Activated CD4-positive, alpha-beta memory T cell treated with anti-CD3 and anti-CD28 coated beads, Interleukin-2, amount 10 ng/mL, durations not matched to agents 7 days and 5 days (primary cell): ENCODE results near the gene IKZF3. TPM values are rescaled to one million over a fixed set of nuclear protein-coding genes. Genes with fewer than 3 reads are reported as not detected.
"Not testable (repeated sequence)": the region's sequence is repeated elsewhere in the genome, so short reads cannot be mapped to it uniquely, and the experiment has no call there.

Experiments
- CTCF ChIA-PET: fragments of 350-600 bp; sonication (Branson Sonifier 250); formaldehyde crosslinking; loops from one replicate; lab custom pipeline; 2021; ENCODE audit warnings: antibody characterized with exemption, inconsistent platforms; lab: Charles Lee
- POLR2A ChIA-PET: fragments of 350-600 bp; sonication (Branson Sonifier 250); formaldehyde crosslinking; loops from one replicate; lab custom pipeline; 2021; ENCODE audit warnings: antibody characterized with exemption; lab: Charles Lee
- DNase-seq: peaks from one replicate; pipeline ENCODE4 v3.0.0-alpha.2; 2020
- H3K27ac Mint-ChIP-seq: one replicate; pipeline ENCODE4 v1.8.0; 2021; ENCODE audit warnings: mild to moderate bottlenecking, mixed read lengths
- H3K27me3 Mint-ChIP-seq: one replicate; pipeline ENCODE4 v1.8.0; 2021; ENCODE audit warnings: mixed read lengths
- H3K36me3 Mint-ChIP-seq: one replicate; pipeline ENCODE4 v1.8.0; 2021; ENCODE audit warnings: low read depth, mixed read lengths
- H3K4me1 Mint-ChIP-seq: one replicate; pipeline ENCODE4 v1.8.0; 2021; ENCODE audit warnings: mixed read lengths
- H3K4me3 Mint-ChIP-seq: one replicate; pipeline ENCODE4 v1.8.0; 2021; ENCODE audit warnings: mild to moderate bottlenecking, mixed read lengths
- H3K9me3 Mint-ChIP-seq: one replicate; pipeline ENCODE4 v1.8.0; 2021; ENCODE audit warnings: mixed read lengths
- total RNA-seq, 2 experiments: library from RNA; stranded (reverse); gene quantifications; one replicate each; pipeline ENCODE4 v1.2.3, GENCODE V29; 2021

IKZF3 gene
- total RNA-seq, 2 experiments from 2014 or later, result 37.9 to 38.2 TPM

DNA sequence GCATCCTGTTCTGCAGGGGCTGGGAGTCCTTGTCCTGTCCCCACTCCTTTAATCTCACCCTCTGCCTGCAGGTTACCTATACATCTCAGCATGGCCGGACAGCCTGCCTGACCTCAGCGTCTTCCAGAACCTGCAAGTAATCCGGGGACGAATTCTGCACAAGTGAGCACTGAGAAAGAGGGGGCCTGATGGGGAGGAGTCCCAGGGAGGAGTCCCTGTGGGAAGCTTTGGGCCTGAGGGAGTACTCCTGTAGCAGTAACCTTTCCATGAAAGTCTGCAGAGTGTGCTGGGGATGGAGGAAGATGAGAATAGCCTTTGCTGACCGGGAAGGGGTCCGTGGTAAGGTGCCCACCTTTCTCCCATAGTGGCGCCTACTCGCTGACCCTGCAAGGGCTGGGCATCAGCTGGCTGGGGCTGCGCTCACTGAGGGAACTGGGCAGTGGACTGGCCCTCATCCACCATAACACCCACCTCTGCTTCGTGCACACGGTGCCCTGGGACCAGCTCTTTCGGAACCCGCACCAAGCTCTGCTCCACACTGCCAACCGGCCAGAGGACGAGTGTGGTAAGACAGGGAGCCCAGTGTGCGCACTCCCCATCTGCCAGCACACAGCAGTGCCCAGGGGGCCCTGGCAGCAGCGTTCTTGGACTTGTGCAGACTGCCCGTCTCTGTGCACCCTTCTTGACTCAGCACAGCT lies 148.6 kb downstream of the IKZF3 start:
- POLR2A ChIA-PET, result interaction anchor here (1.0 to 1.5 kb wide), 2 partner anchors 15 to 33 kb away, joined by 3 to 4 read pairs; partner anchors contain the start of gene MIEN1
- H3K4me3 Mint-ChIP-seq, result no peak overlapping the region
- H3K36me3 Mint-ChIP-seq, result no peaks in the 10 kb centered on the region
- no peak overlapping the region for H3K27ac Mint-ChIP-seq
- no peak for DNase-seq
- no peaks in the 10 kb centered on the region for H3K9me3 Mint-ChIP-seq
- CTCF ChIA-PET, result interaction anchor here (1.8 kb wide), 1 partner anchor 14 kb away, joined by 7 read pairs; the partner anchor contains the start of gene MIEN1
- no peaks in the 10 kb centered on the region for H3K4me1 Mint-ChIP-seq
- H3K27me3 Mint-ChIP-seq, result peaks cover 2% of the 10 kb centered on the region

GRCh38 chr17:39714234-39714633 lies 149.9 kb downstream of the IKZF3 start:
- DNase-seq, result no peak
- ChIA-PET CTCF (interaction anchor here (1.8 kb wide), 1 partner anchor 16 kb away, joined by 7 read pairs; the partner anchor contains the start of gene MIEN1), POLR2A (no interaction called here)
- H3K4me1 Mint-ChIP-seq, result peaks cover 4% of the 10 kb centered on the region
- no peak overlapping the region for H3K27ac Mint-ChIP-seq
- H3K9me3 Mint-ChIP-seq, result no peaks in the 10 kb centered on the region
- peaks cover 2% of the 10 kb centered on the region for H3K27me3 Mint-ChIP-seq
- no peaks in the 10 kb centered on the region for H3K36me3 Mint-ChIP-seq
- no peak overlapping the region for H3K4me3 Mint-ChIP-seq

- POLR2A ChIA-PET, result interaction anchor here (1.9 kb wide), 1 partner anchor 18 kb away, joined by 7 read pairs; no protein-coding TSS in a partner anchor
- H3K9me3 Mint-ChIP-seq, result no peaks in the 10 kb centered on the region
- peaks cover 16% of the 10 kb centered on the region for H3K4me1 Mint-ChIP-seq
- peaks cover 2% of the 10 kb centered on the region for H3K27me3 Mint-ChIP-seq
- H3K4me3 Mint-ChIP-seq, result no peak overlapping the region
- H3K27ac Mint-ChIP-seq, result no peak overlapping the region
- CTCF ChIA-PET, result no interaction called here
- DNase-seq, result no peak
- H3K36me3 Mint-ChIP-seq, result no peaks in the 10 kb centered on the region
Measured at GRCh38 chr17:39711851-39712250, 152.3 kb downstream of the IKZF3 start.

DNA sequence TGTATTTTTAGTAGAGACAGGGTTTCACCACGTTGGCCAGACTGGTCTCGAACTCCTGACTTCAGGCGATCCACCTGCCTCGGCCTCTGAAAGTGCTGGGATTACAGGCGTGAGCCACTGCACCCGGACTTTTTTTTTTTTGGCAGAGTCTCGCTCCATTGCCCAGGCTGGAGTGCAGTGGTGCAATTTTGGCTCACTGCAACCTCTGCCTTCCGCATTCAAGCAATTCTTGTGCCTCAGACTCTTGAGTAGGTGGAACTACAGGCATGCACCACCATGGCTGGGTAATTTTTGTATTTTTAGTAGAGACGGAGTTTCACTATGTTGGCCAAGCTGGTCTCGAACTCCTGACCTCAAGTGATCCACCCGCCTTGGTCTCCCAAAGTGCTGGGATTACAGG lies 153.0 kb downstream of the IKZF3 start:
- H3K27me3 Mint-ChIP-seq, H3K36me3 Mint-ChIP-seq, H3K27ac Mint-ChIP-seq, DNase-seq, H3K9me3 Mint-ChIP-seq, H3K4me3 Mint-ChIP-seq: not testable (repeated sequence)
- CTCF ChIA-PET, result interaction anchor here (0.5 to 1.3 kb wide), 4 partner anchors 14 to 39 kb away, joined by 3 to 5 read pairs (median 3); partner anchors contain the start of gene MIEN1
- POLR2A ChIA-PET, result interaction anchor here (1.9 kb wide), 1 partner anchor 19 kb away, joined by 7 read pairs; no protein-coding TSS in a partner anchor
- H3K4me1 Mint-ChIP-seq, result peaks cover 20% of the 10 kb centered on the region

DNA sequence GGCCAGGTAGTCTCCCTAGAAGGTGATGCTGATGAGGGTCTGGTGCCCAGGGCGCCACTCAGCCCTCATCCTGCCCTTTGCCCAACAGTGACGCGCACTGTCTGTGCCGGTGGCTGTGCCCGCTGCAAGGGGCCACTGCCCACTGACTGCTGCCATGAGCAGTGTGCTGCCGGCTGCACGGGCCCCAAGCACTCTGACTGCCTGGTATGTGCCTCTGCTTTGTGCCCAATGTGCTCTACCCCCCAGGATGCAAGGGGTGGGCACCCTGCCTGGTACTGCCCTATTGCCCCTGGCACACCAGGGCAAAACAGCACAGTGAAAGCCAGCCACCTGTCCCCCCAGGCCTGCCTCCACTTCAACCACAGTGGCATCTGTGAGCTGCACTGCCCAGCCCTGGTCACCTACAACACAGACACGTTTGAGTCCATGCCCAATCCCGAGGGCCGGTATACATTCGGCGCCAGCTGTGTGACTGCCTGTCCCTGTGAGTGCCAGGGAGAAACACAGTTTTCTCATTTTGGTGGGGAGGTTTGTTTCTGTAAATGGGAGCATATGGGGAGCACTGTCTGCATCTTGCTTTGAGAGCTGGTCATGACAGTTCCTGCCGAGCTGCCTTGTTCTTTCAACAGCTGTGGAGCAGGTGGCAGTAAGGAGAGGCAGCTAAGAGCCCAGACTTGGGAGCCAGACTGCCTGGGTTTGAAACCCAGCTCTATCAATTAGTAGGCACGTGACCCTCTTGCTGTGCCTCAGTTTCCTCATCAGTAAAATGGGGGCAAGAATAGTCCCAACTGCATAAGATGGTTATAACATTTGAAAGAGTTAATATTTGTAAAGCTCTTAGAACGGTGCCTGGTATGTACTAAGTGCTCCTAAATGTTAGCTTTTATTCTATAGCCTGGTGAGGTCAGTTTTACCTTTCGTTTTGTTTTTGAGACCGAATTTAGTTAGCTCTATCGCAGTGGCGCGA lies 153.8 kb downstream of the IKZF3 start:
- no peaks in the 10 kb centered on the region for H3K9me3 Mint-ChIP-seq
- H3K36me3 Mint-ChIP-seq, result no peaks in the 10 kb centered on the region
- ChIA-PET CTCF (interaction anchor here (0.5 to 1.3 kb wide), 4 partner anchors 13 to 39 kb away, joined by 3 to 5 read pairs (median 3); partner anchors contain the start of gene MIEN1), POLR2A (interaction anchor here (1.9 kb wide), 1 partner anchor 19 kb away, joined by 7 read pairs; no protein-coding TSS in a partner anchor)
- peaks cover 20% of the 10 kb centered on the region for H3K4me1 Mint-ChIP-seq
- H3K4me3 Mint-ChIP-seq, result no peak overlapping the region
- no peak for DNase-seq
- no peak overlapping the region for H3K27ac Mint-ChIP-seq
- peaks cover 2% of the 10 kb centered on the region for H3K27me3 Mint-ChIP-seq

DNA sequence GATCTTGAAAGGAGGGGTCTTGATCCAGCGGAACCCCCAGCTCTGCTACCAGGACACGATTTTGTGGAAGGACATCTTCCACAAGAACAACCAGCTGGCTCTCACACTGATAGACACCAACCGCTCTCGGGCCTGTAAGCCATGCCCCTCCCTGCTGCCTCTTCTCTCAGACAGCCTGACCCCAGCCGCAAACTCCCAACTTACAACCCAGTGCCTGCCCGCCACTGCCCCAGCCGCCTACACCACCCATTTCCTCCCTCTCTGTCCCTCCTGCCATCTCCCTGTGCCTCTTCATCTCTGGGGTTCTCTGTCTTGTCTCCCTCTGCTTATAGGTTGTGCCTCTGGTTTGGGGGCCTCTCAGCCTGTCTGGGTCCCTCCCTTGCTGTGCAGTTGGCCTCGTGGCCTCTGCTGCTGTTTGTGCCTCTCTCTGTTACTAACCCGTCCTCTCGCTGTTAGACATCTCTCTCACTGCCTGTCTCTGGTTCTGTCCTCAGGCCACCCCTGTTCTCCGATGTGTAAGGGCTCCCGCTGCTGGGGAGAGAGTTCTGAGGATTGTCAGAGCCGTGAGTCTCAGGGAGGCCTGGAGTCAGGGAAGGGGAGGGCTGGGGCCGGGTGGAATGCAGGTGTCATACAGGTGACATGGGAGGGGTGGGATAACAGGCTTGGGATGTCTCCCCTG lies 154.7 kb downstream of the IKZF3 start:
- no peaks in the 10 kb centered on the region for H3K36me3 Mint-ChIP-seq
- H3K27me3 Mint-ChIP-seq, result peaks cover 2% of the 10 kb centered on the region
- ChIA-PET CTCF (interaction anchor here (1.1 kb wide), 1 partner anchor 56 kb away, joined by 4 read pairs; no protein-coding TSS in a partner anchor), POLR2A (interaction anchor here (1.2 to 1.9 kb wide), 3 partner anchors 20 to 22 kb away, joined by 3 to 7 read pairs (median 5); partner anchors contain the start of genes MIEN1 and PGAP3)
- H3K4me1 Mint-ChIP-seq, result peaks cover 20% of the 10 kb centered on the region
- DNase-seq, result no peak
- H3K9me3 Mint-ChIP-seq, result no peaks in the 10 kb centered on the region
- no peak overlapping the region for H3K4me3 Mint-ChIP-seq
- H3K27ac Mint-ChIP-seq, result no peak overlapping the region

Other genes starting within 250 kb of the IKZF3 start
- gene PPP1R1B, start 237.4 kb downstream of the IKZF3 start, total RNA-seq, result not detected
- gene STARD3, start 227.2 kb downstream of the IKZF3 start, total RNA-seq, result 10 to 100 TPM; 72.0 to 73.7 TPM
- 1 to 10 TPM; 1.3 to 1.5 TPM for gene TCAP, start 199.0 kb downstream of the IKZF3 start, total RNA-seq
- gene PNMT, start 195.9 kb downstream of the IKZF3 start, total RNA-seq, result not detected
- gene PGAP3, start 176.3 kb downstream of the IKZF3 start, total RNA-seq, result 10 to 100 TPM; 14.0 to 14.2 TPM
- gene ERBB2, start 164.2 kb downstream of the IKZF3 start, total RNA-seq, result 1 to 10 TPM; 5.1 to 6.0 TPM
- gene MIEN1, start 133.8 kb downstream of the IKZF3 start, total RNA-seq, result 10 to 100 TPM; 40.1 to 45.1 TPM
- gene GRB7, start 126.4 kb downstream of the IKZF3 start, total RNA-seq, result under 1 TPM; 0.30 to 0.40 TPM
- gene ZPBP2, start 3.9 kb upstream of the IKZF3 start, total RNA-seq, result not detected
- gene GSDMB, start 54.3 kb upstream of the IKZF3 start, total RNA-seq, result 10 to 100 TPM; 41.2 to 41.4 TPM
- 100 to 1,000 TPM; 104 to 111 TPM for gene ORMDL3, start 63.3 kb upstream of the IKZF3 start, total RNA-seq
- gene LRRC3C, start 63.4 kb upstream of the IKZF3 start, total RNA-seq, result not detected
- under 1 TPM; 0.33 to 0.78 TPM for gene GSDMA, start 98.7 kb upstream of the IKZF3 start, total RNA-seq
- gene PSMD3, start 116.5 kb upstream of the IKZF3 start, total RNA-seq, result 10 to 100 TPM; 90.3 to 92.2 TPM
- not detected for gene CSF3, start 151.1 kb upstream of the IKZF3 start, total RNA-seq
- gene MED24, start 190.1 kb upstream of the IKZF3 start, total RNA-seq, result 10 to 100 TPM; 82.2 to 84.2 TPM
- 1 to 10 TPM; 8.4 TPM for gene THRA, start 198.7 kb upstream of the IKZF3 start, total RNA-seq
- 1 to 10 TPM; 5.2 to 5.9 TPM for gene NR1D1, start 236.3 kb upstream of the IKZF3 start, total RNA-seq